ENCODE results near the gene MKNK2.
A peak's percentile ranks its signal among the peaks of the same experiment; 100 is the strongest.

The MKNK2 gene

DNA sequence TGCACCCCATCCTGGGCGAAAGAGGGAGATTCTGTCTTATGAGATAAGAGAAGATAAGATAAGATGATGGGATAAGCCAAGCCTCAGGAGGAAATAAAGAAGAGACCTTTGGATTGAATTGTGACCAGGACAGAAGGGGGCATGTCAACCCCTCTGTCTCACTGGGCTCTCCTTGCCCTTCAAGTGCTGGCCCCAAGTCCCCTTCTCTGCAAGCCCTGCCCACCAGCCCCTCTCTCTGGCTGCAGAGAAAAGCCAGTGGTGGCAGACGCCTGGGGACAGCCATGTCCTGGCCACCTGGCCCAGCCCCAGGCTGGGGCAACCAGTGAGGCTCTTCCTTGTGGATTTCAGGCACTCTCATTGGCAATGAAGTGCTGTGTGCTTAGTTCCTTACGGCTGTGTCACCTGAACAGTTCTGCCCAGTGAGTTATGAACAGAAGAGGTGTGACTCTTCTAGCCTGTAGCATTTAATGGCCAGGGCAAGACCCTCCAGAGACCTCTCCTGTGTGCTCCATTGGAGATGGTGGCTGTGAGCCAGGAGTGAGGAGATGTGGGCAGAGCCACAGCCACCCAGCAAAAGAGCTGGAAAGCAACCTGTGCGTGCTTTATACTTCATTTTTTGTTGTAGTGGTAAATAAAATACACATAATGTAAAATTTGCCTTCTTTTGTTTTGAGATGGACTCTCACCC is 29.4 kb downstream of the MKNK2 start:
- no peak for DNase-seq

DNA sequence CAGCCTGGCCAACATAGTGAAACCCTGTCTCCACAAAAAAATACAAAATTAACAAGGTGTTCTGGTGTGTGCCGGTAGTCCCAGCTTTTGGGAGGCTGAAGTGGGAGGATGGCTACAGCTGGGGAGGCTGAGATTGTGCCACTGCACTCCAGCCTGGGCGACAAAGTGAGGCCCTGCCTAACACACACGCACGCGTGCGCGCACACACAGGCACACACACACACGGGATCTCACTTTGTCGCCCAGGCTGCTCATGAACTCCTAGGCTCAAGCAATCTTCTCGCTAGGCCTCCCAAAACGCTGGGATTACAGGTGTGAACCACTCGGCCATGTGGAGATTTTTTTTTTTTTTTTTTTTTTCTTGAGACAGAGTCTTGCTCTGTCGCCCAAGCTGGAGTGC is 32.3 kb downstream of the MKNK2 start:
- no peak for DNase-seq

DNA sequence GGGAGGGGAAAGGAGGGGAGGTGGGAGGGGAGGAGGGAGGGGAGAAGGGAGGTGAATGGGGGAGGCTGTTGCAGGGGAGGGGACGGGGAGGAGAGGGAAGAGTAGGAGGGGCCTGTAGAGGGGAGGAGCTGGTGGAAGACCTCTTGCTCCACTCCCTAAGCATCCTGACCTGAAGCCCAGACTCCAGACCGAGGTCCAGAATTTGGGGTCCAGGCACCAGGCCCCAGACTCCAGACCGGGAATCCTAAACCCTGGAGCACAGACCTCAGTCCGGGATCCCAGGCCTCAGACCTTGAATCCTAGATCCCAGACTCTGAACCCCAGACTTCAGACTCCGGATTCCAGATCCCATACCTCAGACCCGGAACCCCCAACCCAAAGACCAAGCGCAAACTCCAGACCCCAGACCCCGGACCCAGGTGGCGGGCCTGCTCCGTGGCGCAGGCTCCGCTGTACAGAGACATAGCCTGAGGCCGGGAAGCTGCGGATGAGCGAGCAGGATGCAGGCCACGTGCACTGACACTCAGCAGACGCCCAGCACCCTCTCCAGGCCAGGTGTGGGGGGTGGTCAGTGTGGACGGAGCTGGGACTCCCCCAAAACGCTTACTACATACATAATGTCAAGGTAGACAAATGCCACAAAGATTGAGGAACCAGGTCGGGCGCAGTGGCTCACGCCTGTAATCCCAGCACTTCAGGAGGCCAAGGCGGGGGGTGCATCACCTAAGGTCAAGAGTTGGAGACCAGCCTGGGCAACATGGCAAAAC is 34.8 kb downstream of the MKNK2 start:
- DNase-seq, result peak; percentile 72

DNA sequence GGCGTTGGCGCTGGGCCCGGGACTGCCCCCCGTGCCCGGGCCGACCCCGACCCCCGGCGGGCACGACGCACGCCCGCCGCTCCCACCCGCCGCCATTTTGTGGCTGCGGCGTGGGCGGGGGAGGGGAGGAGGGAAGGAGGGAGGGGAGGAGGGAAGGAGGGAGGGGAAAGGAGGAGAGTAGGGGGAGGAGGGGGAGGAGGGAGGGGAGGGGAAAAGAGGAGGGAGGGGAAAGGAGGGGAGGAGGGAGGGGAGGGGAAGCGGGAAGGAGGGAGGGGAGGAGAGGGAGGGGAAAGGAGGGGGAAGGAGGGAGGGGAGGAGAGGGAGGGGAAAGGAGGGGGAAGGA is 35.5 kb downstream of the MKNK2 start, which contains the start of gene BTBD2:
TSS of gene BTBD2 (minus strand) at position 107 of the 343 bp plus-strand sequence. CDS start at position 96, 11 bp downstream.
- DNase-seq, result peak; percentile 66

DNA sequence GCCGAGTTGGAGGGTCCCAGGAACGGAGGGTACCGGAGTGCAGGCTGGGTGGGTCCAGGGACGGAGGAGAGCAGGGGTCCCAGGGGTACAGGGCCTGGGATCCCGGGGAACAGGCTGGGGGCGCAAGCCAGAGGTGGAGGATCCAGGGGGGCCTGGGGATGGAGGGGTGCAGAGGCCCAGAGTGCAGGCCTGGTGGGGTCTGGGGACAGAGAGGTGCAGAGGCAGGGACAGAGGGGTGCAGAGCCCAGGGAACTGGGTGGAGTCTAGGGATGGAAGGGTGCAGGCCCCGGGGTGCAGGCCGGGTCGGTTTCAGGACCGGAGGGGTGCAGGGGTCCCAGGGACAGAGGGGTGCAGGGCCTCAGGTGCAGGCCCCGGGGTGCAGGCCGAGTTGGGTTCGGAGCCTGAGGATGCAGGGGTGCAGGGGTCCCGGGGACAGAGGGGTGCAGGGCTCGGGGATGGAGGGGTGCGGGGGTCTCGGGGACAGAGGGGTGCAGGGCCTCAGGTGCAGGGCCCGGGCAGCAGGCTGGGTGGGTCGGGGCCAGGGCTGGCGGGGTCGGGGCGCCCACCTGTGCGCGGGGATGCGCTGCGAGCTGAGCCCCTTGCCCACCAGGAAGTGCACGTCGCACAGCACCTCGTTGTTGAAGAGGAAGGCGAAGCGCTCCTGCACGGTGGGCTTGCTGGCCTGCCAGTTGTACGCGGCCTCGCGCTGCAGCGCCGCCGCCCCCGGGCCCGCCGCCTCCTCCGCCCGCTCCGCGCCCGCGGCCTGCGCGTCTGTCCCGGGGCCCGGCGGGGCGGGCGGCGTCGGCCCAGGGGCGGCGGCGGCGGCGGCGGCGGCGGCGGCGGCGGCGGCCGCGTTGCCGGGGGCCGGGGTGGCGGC is 36.1 kb downstream of the MKNK2 start:
- no peak for DNase-seq

DNA sequence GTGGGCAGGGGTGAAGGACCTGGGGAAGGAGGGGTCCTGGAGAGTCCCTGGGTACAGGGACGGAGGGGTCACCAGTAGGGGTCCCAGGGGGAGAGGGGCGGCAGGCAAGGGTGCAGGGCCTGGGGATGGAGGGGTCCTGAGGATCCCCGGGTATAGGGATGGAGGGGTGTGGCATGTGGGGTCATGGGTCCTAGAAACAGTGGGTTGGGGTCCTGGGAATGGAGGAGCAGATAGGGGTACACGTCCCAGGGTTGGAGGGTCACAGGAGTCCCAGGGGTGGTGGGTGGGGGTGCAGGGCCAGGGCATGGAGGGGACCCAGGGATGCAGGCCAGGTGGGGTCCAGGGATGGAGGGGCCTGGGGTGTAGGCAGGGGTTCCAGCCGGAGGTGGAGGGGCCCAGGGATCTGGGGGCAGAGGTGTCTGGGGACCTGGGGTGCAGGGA is 36.9 kb downstream of the MKNK2 start:
- no peak for DNase-seq

DNA sequence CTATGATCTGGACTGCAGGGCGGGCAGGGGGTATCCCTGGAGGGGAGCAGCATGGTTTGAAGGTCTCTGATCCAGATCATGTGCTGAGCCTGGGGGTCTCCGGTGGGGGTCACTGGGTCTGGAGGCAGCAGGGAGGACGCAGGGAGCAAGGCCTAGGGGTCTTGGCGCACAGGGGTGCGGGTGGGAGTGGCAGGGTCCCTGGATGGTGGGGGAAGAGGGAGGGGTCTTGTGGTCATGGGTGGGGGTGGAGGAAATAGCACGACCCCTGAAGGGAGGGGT is 37.4 kb downstream of the MKNK2 start:
- DNase-seq, result no peak

DNA sequence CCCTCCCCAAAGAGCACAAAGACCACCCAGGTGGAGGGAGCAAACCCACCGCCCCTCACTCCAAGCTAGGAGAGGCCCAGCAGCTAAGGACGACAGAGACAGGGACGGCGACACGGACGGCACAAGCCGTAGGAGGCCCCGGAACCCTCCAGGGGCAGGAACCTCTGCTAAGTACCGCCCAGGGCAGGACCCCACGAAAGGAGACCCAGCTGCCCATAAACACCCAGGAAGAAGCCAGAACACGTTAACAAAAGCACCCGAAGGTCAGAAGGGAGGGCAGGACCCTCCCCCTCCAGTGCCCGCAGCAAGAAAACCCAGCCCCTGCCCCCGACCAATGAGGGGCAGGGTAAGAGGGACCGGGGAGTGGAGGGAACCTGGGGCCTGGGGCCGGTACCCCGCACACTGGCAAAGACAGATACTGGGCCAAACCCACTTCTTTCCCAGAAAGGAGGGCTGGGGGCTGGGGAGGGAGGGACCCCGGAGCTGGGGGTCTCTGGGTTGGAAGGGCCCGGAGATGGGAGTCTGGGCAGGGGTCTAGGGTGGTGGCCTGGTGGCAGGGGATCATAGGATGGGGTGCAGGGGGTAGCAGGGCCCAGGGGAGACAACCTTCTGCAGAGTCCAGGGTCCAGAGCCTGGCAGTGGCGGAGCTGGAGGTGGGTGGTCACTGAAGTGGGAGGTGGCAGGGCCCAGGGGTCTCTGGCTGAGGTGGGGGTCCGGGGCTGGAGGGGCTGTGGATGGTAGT is 37.9 kb downstream of the MKNK2 start:
- no peak for DNase-seq

DNA sequence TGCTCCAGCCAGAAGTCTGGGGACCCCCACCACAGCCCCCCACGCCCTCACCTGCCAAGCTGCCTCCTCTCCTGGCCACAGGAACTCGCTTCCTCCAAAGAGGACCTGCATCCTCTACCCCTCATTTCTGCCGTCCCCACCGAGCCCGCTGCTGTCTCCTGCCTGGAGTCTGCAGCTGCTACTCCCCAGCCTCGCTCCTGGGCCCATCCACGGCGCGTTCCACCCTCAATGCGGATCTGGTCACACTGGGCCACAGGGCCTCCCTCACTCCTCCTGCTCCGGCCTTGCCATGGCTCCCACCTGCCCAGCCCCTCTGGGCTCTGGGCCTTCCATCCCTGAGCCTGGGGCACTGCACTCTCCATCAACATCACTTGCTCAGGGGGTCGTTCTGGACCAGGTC is 39.9 kb downstream of the MKNK2 start:
- DNase-seq, result no peak

DNA sequence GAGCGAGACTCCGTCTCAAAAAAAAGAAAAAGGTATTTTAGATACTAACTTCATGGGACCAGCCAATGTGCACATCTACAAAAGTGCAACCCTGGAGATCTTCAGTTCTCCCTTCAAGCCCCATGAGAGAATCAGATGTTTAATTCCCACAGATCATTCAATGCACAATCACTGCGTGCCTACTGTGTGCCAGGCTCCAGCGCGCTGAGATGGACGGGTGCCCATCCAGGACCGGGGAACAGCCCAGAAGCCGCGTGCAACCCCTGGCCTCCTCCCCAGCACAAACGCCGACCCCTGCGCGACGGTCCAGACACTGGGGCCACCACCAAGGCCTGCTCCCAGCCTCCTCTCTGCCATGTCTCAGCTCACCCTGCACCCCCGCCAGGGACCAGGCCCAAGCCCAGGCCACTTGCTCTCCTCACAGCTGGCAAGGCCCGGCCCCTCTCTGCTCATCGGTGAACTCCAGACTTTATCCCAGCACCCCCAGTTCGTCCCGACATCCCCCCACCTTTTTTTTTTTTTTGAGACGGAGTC is 40.8 kb downstream of the MKNK2 start:
- DNase-seq, result no peak

DNA sequence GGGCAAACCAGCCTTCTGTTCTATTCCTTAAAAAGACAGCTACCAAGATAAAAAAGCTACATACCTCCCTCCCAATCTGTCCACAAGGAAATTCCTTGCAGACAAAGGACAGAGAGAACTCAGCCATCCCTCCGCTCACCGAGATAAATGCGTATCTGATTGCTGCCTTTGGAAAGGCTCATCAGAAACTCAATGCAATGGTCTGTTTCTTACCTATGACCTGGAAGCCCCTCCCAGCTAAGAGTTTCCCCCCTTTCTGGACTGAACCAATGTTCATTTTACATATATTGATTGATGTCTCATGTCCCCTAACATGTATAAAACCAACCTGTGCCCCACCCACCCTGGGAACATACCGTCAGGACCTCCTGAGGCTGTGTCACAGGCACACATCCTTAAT is 47.2 kb downstream of the MKNK2 start:
- DNase-seq, result no peak

DNA sequence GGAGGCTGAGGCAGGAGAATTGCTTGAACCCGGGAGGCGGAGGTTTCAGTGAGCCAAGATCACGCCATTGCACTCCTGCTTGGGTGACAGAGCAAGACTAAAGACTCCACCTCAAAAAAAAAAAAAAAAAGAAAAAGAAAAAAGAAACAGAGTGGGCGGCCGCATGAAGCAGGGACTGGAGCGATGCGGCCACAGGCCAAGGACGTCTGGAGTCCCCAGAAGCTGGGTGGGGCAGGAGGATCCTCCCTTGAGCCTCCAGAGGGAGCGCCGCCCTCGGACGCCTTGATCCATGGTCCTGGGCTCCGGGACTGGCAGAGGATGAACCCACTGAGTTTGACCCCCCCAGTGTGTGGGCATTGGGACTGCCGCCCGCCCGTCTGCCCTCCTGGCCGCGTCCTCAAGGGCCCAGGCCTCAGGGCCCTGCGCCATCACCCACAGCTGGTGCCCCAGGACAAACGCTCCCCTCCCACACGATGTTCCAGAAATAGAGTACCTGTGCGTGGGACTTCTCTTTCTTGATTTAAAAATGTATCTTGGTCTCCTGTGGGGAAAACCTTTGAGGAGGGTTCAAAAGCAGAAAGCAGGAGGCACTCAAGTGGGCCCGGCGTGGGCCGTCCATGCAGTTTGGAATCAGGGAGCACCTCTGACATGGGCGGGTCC is 51.1 kb downstream of the MKNK2 start:
- DNase-seq, result no peak

DNA sequence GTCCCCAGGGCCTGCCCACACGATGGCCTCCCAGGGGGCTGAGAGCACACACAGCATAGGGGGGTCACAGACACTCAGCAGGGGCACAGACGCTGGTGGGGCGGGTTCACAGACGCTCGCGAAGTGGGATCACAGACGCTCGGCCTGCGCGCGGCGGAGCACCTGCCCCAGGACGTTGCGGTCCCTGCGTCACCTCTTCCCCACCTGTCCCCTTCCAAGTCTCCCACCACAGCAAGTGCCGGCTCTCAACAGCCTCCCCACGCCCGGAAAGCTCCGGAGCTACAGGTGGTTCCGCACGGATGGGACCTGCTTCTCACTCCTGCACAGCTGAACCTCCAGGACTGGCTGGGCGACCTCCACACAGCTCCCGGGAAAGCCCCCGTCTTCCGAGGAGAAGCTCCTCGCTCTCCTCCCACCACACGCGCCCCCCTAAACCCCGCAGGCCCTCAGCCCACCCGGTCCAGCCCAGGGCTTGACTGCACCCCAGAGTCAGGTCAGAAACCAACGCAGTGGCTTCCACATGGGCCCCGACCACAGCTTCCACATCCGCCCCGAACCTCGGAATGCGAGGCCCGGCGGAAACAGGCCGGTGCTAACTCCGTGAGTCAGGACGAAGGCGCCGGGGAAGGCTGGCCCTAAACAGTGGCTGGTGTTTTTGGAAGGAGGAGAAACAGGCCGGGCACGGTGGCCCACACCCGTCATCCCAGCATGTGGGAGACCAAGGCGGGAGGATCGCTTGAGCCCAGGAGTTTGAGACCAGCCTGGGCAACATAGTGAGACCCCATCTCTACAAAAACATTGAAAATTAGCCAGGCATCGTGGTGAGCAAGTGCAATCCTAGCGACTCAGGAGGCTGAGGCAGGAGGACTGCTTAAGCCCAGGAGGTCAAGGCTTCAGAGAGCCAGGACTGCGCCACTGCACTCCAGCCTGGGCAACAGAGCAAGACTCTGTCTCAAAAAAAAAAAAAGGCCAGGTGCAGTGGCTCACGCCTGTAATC is 52.0 kb downstream of the MKNK2 start:
- no peak for DNase-seq

DNA sequence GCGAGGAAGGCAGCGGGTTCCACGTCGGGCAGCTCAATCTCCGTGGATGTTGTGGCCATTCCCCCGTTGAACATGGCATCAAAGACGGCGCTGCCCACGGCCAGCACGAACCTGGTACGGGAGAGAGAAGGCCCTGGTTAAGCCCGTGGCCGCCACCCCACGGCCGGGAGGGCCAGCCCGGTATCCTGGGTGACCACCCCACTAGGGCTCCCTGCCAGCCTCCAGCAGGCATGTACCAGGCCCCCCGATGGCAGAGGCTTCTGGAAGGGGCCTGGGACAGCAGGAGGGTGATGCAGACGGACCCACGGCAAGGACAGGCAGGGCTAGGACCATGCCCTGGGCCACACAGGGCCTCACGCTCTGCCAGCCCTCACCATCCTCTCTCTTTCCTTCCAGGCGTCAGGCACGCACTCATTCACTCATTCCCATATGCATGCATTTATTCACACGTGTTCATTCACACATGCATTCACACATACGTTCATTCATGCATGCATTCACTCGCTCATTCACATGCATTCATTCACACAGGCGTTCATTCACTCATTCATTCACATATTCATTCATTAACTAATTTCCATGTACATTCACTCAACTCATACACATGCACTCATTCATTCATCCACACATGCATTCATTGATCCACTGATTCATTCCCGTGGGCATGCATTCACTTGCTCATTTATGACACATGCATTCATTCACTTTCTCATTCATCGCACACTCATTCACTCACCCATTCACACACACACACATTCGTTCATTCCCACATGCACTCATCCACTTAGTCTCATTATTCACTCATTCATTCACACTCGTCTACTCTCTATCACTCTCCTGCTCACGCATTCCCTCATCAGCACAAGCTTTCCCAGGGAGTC is 53.5 kb downstream of the MKNK2 start:
- no peak for DNase-seq

DNA sequence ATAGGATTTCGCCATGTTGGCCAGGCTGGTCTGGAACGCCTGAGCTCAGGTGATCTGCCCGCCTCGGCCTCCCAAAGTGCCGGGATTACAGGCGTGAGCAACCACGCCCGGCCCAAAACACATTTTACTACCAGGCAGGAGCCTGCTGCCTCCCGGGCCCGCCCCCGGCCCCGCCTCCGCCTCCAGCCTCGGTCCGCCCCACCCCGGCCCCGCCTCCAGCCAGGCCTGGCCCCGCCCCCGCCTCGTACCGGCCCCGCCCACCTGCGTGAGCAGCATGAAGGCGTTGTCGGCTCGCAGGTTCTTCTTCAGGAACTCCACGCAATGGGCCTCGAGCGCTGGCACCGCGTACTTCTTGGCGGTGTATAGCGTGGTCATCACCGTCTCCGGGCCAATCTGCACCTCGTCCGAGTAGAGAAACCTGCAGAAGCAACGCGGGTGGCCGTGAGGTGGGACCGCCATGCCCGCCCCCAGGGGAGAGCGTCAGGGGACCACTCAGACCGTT is 58.2 kb downstream of the MKNK2 start:
- no peak for DNase-seq

DNA sequence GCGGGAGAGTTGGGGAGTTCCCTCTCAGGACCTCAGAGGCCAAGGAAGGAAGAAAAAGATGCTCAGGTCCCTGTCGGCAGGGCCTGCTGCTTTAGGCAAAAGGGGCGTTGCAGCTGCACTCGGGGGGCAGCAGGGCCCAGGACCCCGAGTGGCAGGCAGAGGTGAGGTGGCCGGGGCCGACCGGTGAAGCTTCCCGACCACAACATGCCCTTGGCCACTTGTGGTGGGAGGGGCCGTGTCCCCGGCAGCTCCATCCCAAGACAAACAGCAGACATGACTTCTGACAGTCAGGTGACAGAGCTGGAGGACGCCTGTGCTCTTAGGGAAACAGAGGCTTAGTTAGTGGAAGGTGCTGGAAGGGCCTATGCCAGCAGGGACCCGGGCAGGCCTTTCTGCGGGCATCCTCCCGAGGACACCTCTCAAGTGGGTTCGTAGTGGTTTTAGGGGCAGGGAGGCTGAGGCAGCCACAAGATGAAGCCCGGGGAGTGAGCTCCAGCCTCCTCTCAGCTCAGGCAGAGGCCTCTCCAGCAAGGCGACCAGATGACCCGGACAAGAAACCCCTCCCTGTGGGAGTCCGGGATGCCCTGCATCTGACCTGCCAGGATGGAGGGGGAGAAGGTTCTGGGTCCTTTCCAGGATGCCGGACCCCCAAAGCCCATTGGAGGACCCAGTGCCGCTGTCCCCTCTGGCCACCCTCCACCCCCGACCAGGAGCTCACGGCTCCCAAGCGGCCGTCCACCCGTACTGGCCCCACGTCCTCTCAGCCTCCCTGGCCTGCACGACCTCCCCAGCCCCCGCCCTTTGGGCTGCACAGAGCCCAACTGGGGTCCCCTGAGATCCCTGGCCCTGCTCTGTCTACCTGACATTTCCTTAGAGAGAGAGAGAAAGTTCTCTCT is 59.8 kb downstream of the MKNK2 start:
- no peak for DNase-seq

DNA sequence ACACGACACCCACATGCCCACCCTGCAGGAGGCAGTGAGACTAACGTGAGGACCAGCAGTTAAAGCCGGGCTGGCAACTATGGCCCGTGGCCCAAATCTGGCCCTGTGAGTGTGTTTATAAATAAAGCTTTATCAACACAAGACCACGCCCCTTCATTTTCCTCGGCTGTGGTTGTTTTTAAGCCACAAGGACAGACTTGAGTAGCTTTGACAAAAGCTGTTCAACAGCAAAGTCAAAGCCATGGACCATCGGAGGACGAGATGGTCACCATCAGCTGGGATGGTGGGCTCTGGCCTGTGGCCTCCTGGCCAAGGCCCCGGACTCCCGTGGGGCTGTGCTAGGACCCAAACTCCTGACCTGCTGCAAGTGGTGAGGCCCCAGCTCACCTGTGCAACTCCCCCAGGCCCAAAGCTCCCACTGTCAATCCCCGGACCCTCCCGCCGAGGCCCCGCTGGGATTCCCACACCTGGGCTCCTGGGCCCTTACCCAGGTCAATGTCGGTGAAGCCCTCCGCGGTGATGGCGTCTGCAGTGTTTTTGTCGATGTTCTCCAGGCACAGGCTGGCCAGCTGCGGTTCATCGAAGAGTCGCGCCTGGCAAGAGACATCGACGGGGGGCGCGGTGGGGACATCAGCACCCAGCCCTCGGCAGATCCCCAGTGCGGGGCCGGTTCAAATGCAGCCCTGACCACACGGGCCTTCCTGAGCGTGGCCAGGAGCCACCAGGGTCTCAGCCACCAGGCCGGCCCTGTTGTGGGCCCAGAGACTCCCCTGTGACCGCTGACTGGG is 60.6 kb downstream of the MKNK2 start:
- DNase-seq, result no peak
